ENCODE measurements around the gene AK6. TPM values are rescaled to one million over a fixed set of nuclear protein-coding genes. Genes with fewer than 3 reads are reported as not detected.
"Not testable (repeated sequence)": the region's sequence is repeated elsewhere in the genome, so short reads cannot be mapped to it uniquely, and the experiment has no call there.

Gene AK6
- total RNA-seq, 1 experiment from 2014 or later = 97.5 TPM

DNA sequence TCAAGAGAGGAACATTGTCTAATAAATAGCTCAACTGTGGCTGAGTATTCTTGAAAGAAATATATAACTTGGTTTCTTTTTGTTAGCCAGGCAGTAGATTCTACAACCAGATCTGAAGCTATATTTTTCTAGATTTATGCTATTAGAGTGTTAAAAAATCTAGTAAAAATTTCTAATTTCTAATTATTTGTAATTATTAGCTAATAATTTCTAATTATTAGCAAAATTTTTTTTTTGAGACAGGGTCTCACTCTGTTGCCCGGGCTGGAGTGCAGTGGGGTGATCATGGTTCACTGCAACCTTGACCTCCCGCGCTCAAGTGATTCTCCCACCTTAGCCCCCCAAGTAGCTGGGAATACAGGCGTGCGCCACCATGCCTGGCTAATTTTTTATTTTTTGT lies 3.1 kb upstream of the AK6 start:
- Histone ChIP-seq H3K9me3 (ENCODE audit: low read depth, low read length, poor library complexity, severe bottlenecking) (no peaks in the 10 kb centered on the region), H3K27ac (ENCODE audit: low read depth, low read length, poor library complexity, severe bottlenecking) (no peak overlapping the region), H3K4me1 (ENCODE audit: insufficient read depth, low read length, poor library complexity, severe bottlenecking) (peaks cover 11% of the 10 kb centered on the region), H3K36me3 (ENCODE audit: insufficient read depth, low read length, poor library complexity, severe bottlenecking) (peaks cover 8% of the 10 kb centered on the region), H3K27me3 (replicated peaks; ENCODE audit: insufficient read depth, low read depth, low read length, poor library complexity) (no peaks in the 10 kb centered on the region), H3K4me3 (ENCODE audit: low read depth, low read length, poor library complexity, severe bottlenecking) (no peak overlapping the region)
- BruUV-seq (replicated peaks) = no TSS peak
- intact Hi-C loops (cut with micrococcal nuclease; ENCODE audit: unreplicated experiment) = no loop called here
- DNase-seq (ENCODE audit: low spot score) = no peak
- POLR2A ChIA-PET (ENCODE audit: low non-redundant PET) = interaction anchor here (0.6 kb wide), 1 partner anchor 71 kb away, joined by 3 read pairs; no protein-coding TSS in a partner anchor
- CTCF ChIA-PET = no interaction called here
- TF ChIP-seq, protein P1, sequence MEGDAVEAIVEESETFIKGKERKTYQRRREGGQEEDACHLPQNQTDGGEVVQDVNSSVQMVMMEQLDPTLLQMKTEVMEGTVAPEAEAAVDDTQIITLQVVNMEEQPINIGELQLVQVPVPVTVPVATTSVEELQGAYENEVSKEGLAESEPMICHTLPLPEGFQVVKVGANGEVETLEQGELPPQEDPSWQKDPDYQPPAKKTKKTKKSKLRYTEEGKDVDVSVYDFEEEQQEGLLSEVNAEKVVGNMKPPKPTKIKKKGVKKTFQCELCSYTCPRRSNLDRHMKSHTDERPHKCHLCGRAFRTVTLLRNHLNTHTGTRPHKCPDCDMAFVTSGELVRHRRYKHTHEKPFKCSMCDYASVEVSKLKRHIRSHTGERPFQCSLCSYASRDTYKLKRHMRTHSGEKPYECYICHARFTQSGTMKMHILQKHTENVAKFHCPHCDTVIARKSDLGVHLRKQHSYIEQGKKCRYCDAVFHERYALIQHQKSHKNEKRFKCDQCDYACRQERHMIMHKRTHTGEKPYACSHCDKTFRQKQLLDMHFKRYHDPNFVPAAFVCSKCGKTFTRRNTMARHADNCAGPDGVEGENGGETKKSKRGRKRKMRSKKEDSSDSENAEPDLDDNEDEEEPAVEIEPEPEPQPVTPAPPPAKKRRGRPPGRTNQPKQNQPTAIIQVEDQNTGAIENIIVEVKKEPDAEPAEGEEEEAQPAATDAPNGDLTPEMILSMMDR (conservative IDR thresholded peaks at IDR 0.05; ENCODE audit: low read depth, low read length) = no peak
- TF ChIP-seq EZH2 (IDR thresholded peaks at IDR 0.05; ENCODE audit: borderline replicate concordance, low read depth, low read length, poor library complexity, severe bottlenecking) = no peak

DNA sequence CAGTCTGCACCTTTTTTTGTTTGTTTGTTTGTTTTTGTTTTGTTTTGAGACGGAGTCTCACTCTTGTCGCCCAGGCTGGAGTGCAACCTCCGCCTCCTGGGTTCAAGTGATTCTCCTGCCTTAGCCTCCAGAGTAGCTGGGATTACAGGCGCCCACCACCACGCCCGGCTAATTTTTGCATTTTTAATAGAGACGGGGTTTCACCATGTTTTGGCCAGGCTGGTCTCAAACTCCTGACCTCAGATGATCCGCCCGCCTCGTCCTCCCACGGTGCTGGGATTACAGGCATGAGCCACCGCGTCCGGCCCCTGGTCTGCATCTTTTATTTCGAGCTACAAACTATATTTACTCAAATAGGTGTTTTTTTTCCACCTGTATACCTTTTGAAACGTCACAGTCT lies 1.0 kb upstream of the AK6 start:
- CTCF ChIA-PET; intact Hi-C loops (cut with micrococcal nuclease; ENCODE audit: unreplicated experiment); DNase-seq (ENCODE audit: low spot score); POLR2A ChIA-PET (ENCODE audit: low non-redundant PET); H3K9me3 ChIP-seq (ENCODE audit: low read depth, low read length, poor library complexity, severe bottlenecking); H3K27me3 ChIP-seq (replicated peaks; ENCODE audit: insufficient read depth, low read depth, low read length, poor library complexity); H3K27ac ChIP-seq (ENCODE audit: low read depth, low read length, poor library complexity, severe bottlenecking): not testable (repeated sequence)
- Histone ChIP-seq H3K4me3 (ENCODE audit: low read depth, low read length, poor library complexity, severe bottlenecking) (peak overlapping the region; percentile 65), H3K36me3 (ENCODE audit: insufficient read depth, low read length, poor library complexity, severe bottlenecking) (peaks cover 23% of the 10 kb centered on the region), H3K4me1 (ENCODE audit: insufficient read depth, low read length, poor library complexity, severe bottlenecking) (peaks cover 11% of the 10 kb centered on the region)
- BruUV-seq (replicated peaks) = TSS peak; percentile 57

DNA sequence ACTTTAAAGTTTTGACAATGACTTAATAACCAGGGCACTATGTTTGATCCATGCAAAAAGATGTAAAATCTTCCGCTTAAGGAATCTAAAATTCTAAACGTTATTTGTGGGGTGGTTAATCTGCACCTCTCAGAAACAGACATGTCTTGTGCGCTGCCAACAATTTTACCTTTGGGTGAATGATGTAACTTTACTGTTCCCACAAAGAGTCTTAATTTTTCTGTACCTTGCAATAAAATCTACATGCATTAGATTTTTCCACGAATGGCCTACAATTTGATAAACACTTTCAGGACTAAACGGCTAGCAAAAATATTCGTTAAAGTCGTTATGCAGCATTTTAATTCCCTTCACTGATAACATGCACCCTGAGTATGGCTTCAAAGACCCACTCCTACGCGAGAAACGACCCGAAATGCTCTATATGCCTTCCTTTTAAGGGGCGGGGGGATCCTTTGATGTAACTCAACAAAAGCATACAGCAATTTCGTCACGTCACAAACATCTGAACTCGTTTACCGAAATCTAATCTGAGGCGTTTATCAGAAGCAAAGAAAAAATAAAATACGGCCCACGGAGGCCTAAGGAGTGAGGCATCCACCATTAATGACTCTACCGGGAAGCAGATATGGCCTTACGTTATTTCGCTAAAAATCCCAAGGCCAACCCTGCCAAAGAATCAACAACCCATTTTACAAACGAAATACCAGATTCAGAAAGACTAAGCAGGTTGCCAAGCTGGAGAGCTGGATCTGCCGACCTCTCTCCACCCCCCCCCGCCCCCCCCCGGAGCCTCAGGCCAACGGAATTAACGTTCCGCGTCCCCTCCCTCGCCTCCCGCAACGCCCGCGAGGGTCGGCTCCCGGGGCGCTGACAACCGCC lies 621 bp downstream of the AK6 start:
- Histone ChIP-seq H3K4me1 (ENCODE audit: insufficient read depth, low read length, poor library complexity, severe bottlenecking) (peaks cover 11% of the 10 kb centered on the region), H3K27me3 (replicated peaks; ENCODE audit: insufficient read depth, low read depth, low read length, poor library complexity) (no peaks in the 10 kb centered on the region), H3K4me3 (ENCODE audit: low read depth, low read length, poor library complexity, severe bottlenecking) (peak overlapping the region; percentile 65), H3K9me3 (ENCODE audit: low read depth, low read length, poor library complexity, severe bottlenecking) (no peaks in the 10 kb centered on the region), H3K27ac (ENCODE audit: low read depth, low read length, poor library complexity, severe bottlenecking) (peak overlapping the region; percentile 99), H3K36me3 (ENCODE audit: insufficient read depth, low read length, poor library complexity, severe bottlenecking) (peaks cover 33% of the 10 kb centered on the region)
- POLR2A ChIA-PET (ENCODE audit: low non-redundant PET) = no interaction called here
- CTCF ChIA-PET = no interaction called here
- DNase-seq (ENCODE audit: low spot score) = peak; percentile 48
- intact Hi-C loops (cut with micrococcal nuclease; ENCODE audit: unreplicated experiment) = loop anchor here (10.0 kb wide), 1 partner anchor 274 kb away; the partner anchor contains the start of gene SLC30A5
- TF ChIP-seq, protein P1 (conservative IDR thresholded peaks at IDR 0.05; ENCODE audit: low read depth, low read length) = no peak
- no peak for TF ChIP-seq EZH2 (IDR thresholded peaks at IDR 0.05; ENCODE audit: borderline replicate concordance, low read depth, low read length, poor library complexity, severe bottlenecking)
- BruUV-seq (replicated peaks) = TSS peak; percentile 67

Measured in A673 (cell line).